ENCODE data around the gene TMEM175. TPM values are rescaled to one million over a fixed set of nuclear protein-coding genes. Genes with fewer than 3 reads are reported as not detected.

Gene TMEM175
- total and polyA plus RNA-seq, 2 donors from 2014 or later = 26.0 to 31.1 TPM

DNA sequence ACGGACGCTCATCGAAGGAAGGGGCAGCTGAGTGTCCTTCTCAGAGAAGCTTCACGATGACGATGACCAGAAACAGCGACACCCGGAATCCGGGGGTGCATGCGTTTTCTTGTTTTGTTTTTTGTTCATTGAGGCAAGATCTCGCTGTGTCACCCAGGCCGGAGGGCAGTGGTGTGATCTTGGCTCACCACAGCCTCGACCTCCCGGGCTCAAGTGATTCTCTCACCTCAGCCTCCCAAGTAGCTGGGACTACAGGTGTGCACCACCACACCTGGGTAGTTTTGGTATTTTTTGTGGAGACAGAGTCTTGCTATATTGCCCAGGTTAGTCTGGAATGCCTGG lies 21.3 kb downstream of the TMEM175 start:
- H3K4me3 ChIP-seq (ENCODE audit: low read length in 3 of 3) = no peak overlapping the region
- H3K9me3 ChIP-seq (ENCODE audit: control insufficient read depth in 2 of 3, insufficient read depth in 1 of 3, low read length in 3 of 3) = no peaks in the 10 kb centered on the region
- H3K4me1 ChIP-seq (ENCODE audit: control insufficient read depth in 2 of 3, insufficient read depth in 2 of 3, low read depth in 1 of 3, low read length in 3 of 3) = no peaks in the 10 kb centered on the region
- no peak overlapping the region for H3K27ac ChIP-seq (ENCODE audit: low read depth in 2 of 2, low read length in 2 of 2)
- TF ChIP-seq, protein P1, sequence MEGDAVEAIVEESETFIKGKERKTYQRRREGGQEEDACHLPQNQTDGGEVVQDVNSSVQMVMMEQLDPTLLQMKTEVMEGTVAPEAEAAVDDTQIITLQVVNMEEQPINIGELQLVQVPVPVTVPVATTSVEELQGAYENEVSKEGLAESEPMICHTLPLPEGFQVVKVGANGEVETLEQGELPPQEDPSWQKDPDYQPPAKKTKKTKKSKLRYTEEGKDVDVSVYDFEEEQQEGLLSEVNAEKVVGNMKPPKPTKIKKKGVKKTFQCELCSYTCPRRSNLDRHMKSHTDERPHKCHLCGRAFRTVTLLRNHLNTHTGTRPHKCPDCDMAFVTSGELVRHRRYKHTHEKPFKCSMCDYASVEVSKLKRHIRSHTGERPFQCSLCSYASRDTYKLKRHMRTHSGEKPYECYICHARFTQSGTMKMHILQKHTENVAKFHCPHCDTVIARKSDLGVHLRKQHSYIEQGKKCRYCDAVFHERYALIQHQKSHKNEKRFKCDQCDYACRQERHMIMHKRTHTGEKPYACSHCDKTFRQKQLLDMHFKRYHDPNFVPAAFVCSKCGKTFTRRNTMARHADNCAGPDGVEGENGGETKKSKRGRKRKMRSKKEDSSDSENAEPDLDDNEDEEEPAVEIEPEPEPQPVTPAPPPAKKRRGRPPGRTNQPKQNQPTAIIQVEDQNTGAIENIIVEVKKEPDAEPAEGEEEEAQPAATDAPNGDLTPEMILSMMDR (IDR thresholded peaks at IDR 0.05; ENCODE audit: borderline replicate concordance, extremely low read depth, insufficient read depth) = no peak
- peak in 1 of 5 donors; percentile 15 for DNase-seq
- intact Hi-C loops (cut with DNase I) = no loop called here
- H3K36me3 ChIP-seq (ENCODE audit: control insufficient read depth in 2 of 3, insufficient read depth in 3 of 3, low read length in 3 of 3) = peaks cover 0 to 5% (median 0%) of the 10 kb centered on the region in 3 donors
- H3K27me3 ChIP-seq (ENCODE audit: control insufficient read depth, insufficient read depth, low read length) = no peaks in the 10 kb centered on the region
- no peak for FAIRE-seq
- H3K9ac ChIP-seq (ENCODE audit: low read length in 3 of 3) = no peak overlapping the region

DNA sequence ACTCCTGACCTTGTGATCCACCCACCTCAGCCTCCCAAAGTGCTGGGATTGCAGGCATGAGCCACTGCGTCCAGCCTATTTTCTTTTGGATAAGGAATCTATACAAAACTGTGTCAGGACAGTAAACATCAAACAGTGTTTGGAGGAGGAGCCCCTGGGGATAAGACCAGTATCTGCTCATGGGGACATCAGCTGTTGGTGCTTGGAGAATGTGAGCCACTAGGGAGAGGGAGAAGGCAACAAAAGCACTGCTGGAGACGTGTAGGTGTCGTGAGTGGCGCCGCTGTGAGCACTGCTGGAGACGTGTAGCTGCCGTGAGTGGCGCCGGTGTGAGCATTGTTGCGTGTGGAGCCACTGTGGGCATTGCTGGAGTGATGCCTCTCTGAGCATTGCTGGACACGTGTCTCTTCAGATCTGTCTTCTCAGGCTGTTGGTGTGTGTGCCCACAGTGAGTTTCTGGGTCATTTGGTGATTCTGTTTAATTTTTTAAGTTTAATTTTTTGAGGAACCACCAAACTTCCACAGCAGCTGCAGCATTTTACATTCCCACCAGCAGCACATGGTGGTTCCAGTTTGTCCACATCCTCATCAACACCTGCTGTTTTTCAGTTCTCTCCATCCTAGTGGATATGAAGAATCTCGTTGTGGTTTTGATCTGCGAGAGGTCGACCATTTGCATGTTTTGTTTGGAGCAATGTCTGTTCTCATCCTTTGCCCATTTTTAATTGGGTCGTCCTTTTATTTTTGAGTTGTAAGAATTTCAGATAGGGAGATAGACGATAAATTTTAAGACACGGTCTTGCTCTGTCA lies 22.2 kb downstream of the TMEM175 start:
- no peak for FAIRE-seq
- peak in 2 of 5 donors; percentile 15 to 55 for DNase-seq
- Histone ChIP-seq H3K27me3 (ENCODE audit: control insufficient read depth, insufficient read depth, low read length) (no peaks in the 10 kb centered on the region), H3K9me3 (ENCODE audit: control insufficient read depth in 2 of 3, insufficient read depth in 1 of 3, low read length in 3 of 3) (no peaks in the 10 kb centered on the region), H3K36me3 (ENCODE audit: control insufficient read depth in 2 of 3, insufficient read depth in 3 of 3, low read length in 3 of 3) (peaks cover 0 to 5% (median 0%) of the 10 kb centered on the region in 3 donors), H3K9ac (ENCODE audit: low read length in 3 of 3) (no peak overlapping the region), H3K4me3 (ENCODE audit: low read length in 3 of 3) (no peak overlapping the region), H3K27ac (ENCODE audit: low read depth in 2 of 2, low read length in 2 of 2) (no peak overlapping the region), H3K4me1 (ENCODE audit: control insufficient read depth in 2 of 3, insufficient read depth in 2 of 3, low read depth in 1 of 3, low read length in 3 of 3) (no peaks in the 10 kb centered on the region)
- intact Hi-C loops (cut with DNase I) = no loop called here
- TF ChIP-seq, protein P1 (IDR thresholded peaks at IDR 0.05; ENCODE audit: borderline replicate concordance, extremely low read depth, insufficient read depth) = no peak

DNA sequence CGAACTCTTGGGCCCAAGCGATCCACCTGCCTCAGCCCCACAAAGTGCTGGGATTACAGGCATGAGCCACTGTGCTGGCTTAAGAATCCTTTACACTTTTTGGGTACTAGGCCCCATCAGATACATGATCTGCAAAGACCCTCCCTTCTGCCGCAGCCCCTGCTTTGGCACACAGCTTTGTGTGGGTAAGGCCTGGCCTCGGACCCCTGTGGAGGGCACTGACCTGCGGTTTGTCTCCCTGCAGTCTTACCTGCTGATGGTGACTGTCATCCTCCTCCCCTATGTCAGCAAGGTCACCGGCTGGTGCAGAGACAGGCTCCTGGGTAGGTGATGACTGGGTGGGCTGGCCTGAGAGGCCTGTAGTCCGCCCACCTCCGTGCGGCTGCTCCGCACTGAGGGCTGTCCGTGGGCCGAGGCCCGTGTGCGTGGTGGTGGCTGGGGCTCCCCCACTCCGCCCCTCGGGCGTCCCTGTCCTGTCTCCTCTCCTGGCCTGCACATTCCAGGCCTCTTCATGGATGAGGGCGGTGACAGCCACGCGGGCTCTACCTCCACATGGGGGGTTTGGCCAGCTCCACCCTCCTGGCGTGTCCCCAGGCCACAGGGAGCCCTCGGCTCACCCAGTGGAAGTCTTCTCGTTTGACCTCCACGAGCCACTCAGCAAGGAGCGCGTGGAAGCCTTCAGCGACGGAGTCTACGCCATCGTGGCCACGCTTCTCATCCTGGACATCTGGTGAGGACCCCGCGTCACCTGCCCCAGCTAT lies 23.1 kb downstream of the TMEM175 start:
- peak in 2 of 5 donors; percentile 27 to 63 for DNase-seq
- H3K27ac ChIP-seq (ENCODE audit: low read depth in 2 of 2, low read length in 2 of 2) = no peak overlapping the region
- H3K36me3 ChIP-seq (ENCODE audit: control insufficient read depth in 2 of 3, insufficient read depth in 3 of 3, low read length in 3 of 3) = peaks cover 0 to 5% (median 0%) of the 10 kb centered on the region in 3 donors
- no peak for FAIRE-seq
- TF ChIP-seq, protein P1 (IDR thresholded peaks at IDR 0.05; ENCODE audit: borderline replicate concordance, extremely low read depth, insufficient read depth) = no peak
- no peak overlapping the region for H3K9ac ChIP-seq (ENCODE audit: low read length in 3 of 3)
- no peaks in the 10 kb centered on the region for H3K4me1 ChIP-seq (ENCODE audit: control insufficient read depth in 2 of 3, insufficient read depth in 2 of 3, low read depth in 1 of 3, low read length in 3 of 3)
- intact Hi-C loops (cut with DNase I) = no loop called here
- no peak overlapping the region for H3K4me3 ChIP-seq (ENCODE audit: low read length in 3 of 3)
- H3K27me3 ChIP-seq (ENCODE audit: control insufficient read depth, insufficient read depth, low read length) = no peaks in the 10 kb centered on the region
- H3K9me3 ChIP-seq (ENCODE audit: control insufficient read depth in 2 of 3, insufficient read depth in 1 of 3, low read length in 3 of 3) = no peaks in the 10 kb centered on the region

Measured in kidney (tissue), 14 donors.